ENCODE measurements around the gene GPR15LG.

- TF ChIP-seq CTCF (conservative IDR thresholded peaks at IDR 0.05 in 1 of 2, IDR thresholded peaks at IDR 0.05 in 1 of 2; ENCODE audit: extremely low read depth in 1 of 2, insufficient read depth in 1 of 2, low read depth in 1 of 2, low read length in 2 of 2) (no peak), EZH2 (IDR thresholded peaks at IDR 0.05; ENCODE audit: borderline replicate concordance, low read length) (no peak)
Measured at GRCh38 chr10:84191106-84191505, 17.5 kb downstream of the GPR15LG start.
